Caco-2 (cell line): ENCODE results near the gene ABTB1. TPM values are rescaled to one million over a fixed set of nuclear protein-coding genes. Genes with fewer than 3 reads are reported as not detected.

ENCODE experiments used
- BruUV-seq: library from RNA; stranded (reverse); fragments of 400-500 nt; replicated peaks from 2 replicates; lab custom pipeline; 2021; lab: Mats Ljungman, UMichigan
- CTCF ChIA-PET: fragments of 300-600 bp; sonication (Branson Sonifier 250); formaldehyde crosslinking; loops from one replicate; lab custom pipeline; 2022; ENCODE audit warnings: antibody characterized with exemption; lab: Charles Lee
- POLR2A ChIA-PET: fragments of 300-600 bp; sonication (Branson Sonifier 250); formaldehyde crosslinking; loops from one replicate; lab custom pipeline; 2022; ENCODE audit warnings: antibody characterized with exemption; lab: Charles Lee
- DNase-seq, 2 experiments: peaks; one replicate each; pipeline versions ENCODE4 v3.0.0 to v3.0.0-alpha.2; 2020 to 2022
- H3K27me3 ChIP-seq: replicated peaks from 2 replicates; pipeline ENCODE4 v1.6.0; 2011; ENCODE audit warnings: low read length; ENCODE audit not compliant: control insufficient read depth, insufficient read depth
- H3K36me3 ChIP-seq: 2 replicates; pipeline ENCODE4 v1.5.1; 2011; ENCODE audit warnings: low read length; ENCODE audit not compliant: control insufficient read depth, insufficient read depth
- H3K4me1 ChIP-seq: fragments of 250-450 bp; sonication (Bioruptor Pico); 2 replicates; pipeline ENCODE4 v1.5.1; 2020; ENCODE audit warnings: mild to moderate bottlenecking
- H3K4me3 ChIP-seq: 2 replicates; pipeline ENCODE4 v1.5.1; 2011; ENCODE audit warnings: low read depth, mild to moderate bottlenecking, control low read depth, low read length
- H3K9me3 ChIP-seq: fragments of 250-450 bp; sonication (Bioruptor Pico); 2 replicates; pipeline ENCODE4 v1.5.1; 2020; ENCODE audit warnings: mild to moderate bottlenecking, moderate library complexity
- H3K27ac Mint-ChIP-seq: one replicate; pipeline ENCODE4 v1.8.0; 2022; ENCODE audit warnings: mixed read lengths; ENCODE audit not compliant: unreplicated experiment
- H3K27me3 Mint-ChIP-seq: one replicate; pipeline ENCODE4 v1.8.0; 2022; ENCODE audit warnings: mixed read lengths; ENCODE audit not compliant: insufficient read depth, unreplicated experiment
- H3K36me3 Mint-ChIP-seq: one replicate; pipeline ENCODE4 v1.8.0; 2022; ENCODE audit warnings: mild to moderate bottlenecking, mixed read lengths; ENCODE audit not compliant: insufficient read depth, unreplicated experiment
- H3K4me1 Mint-ChIP-seq: one replicate; pipeline ENCODE4 v1.8.0; 2022; ENCODE audit warnings: low read depth, mixed read lengths; ENCODE audit not compliant: unreplicated experiment
- H3K4me3 Mint-ChIP-seq: one replicate; pipeline ENCODE4 v1.8.0; 2022; ENCODE audit warnings: mild to moderate bottlenecking, moderate library complexity, mixed read lengths; ENCODE audit not compliant: unreplicated experiment
- H3K9me3 Mint-ChIP-seq: one replicate; pipeline ENCODE4 v1.8.0; 2022; ENCODE audit warnings: mixed read lengths; ENCODE audit not compliant: unreplicated experiment
- intact Hi-C: fragments of 100-400 bp; cut with micrococcal nuclease; formaldehyde crosslinking; loops from one replicate; pipeline ENCODE4 v1.10.0; 2022; ENCODE audit not compliant: unreplicated experiment
- total RNA-seq: library from RNA; stranded (reverse); gene quantifications from 2 replicates; pipeline ENCODE4 v1.2.3, GENCODE V29; 2022
- TF ChIP-seq, protein P1 (sequence below), 2 experiments: fragments of 200-600 bp in 1 of 2; IDR thresholded peaks; 1 replicate in 1 of 2; 2 replicates in 1 of 2; pipeline versions ENCODE4 v1.5.1 to v1.8.0; 2011 to 2022; ENCODE audit warnings: antibody characterized with exemption in 1 of 2, control low read depth in 1 of 2, inconsistent platforms in 1 of 2, low read depth in 1 of 2, low read length in 1 of 2, mild to moderate bottlenecking in 1 of 2, moderate library complexity in 1 of 2; ENCODE audit not compliant: insufficient read depth in 1 of 2, severe bottlenecking in 1 of 2, unreplicated experiment in 1 of 2

Gene ABTB1
- total RNA-seq, 1 experiment from 2014 or later: 6.2 TPM

GRCh38 chr3:127662001-127662469 lies 10.7 kb upstream of the ABTB1 start:
- TF ChIP-seq, protein P1, sequence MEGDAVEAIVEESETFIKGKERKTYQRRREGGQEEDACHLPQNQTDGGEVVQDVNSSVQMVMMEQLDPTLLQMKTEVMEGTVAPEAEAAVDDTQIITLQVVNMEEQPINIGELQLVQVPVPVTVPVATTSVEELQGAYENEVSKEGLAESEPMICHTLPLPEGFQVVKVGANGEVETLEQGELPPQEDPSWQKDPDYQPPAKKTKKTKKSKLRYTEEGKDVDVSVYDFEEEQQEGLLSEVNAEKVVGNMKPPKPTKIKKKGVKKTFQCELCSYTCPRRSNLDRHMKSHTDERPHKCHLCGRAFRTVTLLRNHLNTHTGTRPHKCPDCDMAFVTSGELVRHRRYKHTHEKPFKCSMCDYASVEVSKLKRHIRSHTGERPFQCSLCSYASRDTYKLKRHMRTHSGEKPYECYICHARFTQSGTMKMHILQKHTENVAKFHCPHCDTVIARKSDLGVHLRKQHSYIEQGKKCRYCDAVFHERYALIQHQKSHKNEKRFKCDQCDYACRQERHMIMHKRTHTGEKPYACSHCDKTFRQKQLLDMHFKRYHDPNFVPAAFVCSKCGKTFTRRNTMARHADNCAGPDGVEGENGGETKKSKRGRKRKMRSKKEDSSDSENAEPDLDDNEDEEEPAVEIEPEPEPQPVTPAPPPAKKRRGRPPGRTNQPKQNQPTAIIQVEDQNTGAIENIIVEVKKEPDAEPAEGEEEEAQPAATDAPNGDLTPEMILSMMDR (IDR thresholded peaks at IDR 0.05; ENCODE audit: insufficient read depth in 1 of 2, low read depth in 1 of 2, low read length in 1 of 2, severe bottlenecking in 1 of 2, unreplicated experiment in 1 of 2): no peak
- no peaks in the 10 kb centered on the region for H3K4me1 Mint-ChIP-seq
- H3K36me3 Mint-ChIP-seq: no peaks in the 10 kb centered on the region
- no peaks in the 10 kb centered on the region for H3K36me3 ChIP-seq
- H3K4me1 ChIP-seq: no peaks in the 10 kb centered on the region
- no peak for DNase-seq
- no TSS peak for BruUV-seq
- ChIA-PET POLR2A (no interaction called here), CTCF (no interaction called here)
- H3K27me3 Mint-ChIP-seq: no peaks in the 10 kb centered on the region
- H3K4me3 Mint-ChIP-seq: no peak overlapping the region
- H3K27me3 ChIP-seq: no peaks in the 10 kb centered on the region
- no peaks in the 10 kb centered on the region for H3K9me3 Mint-ChIP-seq
- intact Hi-C loops: no loop called here
- no peaks in the 10 kb centered on the region for H3K9me3 ChIP-seq
- H3K4me3 ChIP-seq: no peak overlapping the region
- no peak overlapping the region for H3K27ac Mint-ChIP-seq

- H3K27me3 Mint-ChIP-seq: no peaks in the 10 kb centered on the region
- POLR2A ChIA-PET: no interaction called here
- CTCF ChIA-PET: no interaction called here
These were observed 9.6 kb upstream of the ABTB1 start for GRCh38 chr3:127663151-127663550.

DNA sequence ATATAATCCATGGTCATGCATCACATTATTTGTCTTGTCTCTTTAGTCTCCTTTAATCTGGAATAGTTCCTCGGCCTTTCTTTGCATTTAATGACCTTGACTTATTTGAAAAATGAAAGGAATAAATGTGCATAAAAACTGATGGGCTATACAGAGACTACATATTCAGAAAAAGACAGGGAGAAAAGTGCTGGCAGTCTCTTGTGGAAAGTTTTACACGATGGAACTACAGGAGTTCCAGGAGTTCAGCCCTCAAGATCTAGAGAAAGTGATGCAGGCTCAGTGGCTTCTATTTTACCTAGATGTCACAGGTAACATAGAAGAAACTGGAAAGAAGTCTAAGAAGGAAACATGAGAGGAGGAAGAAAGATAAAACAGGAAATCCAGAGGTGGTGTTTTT lies 7.6 kb upstream of the ABTB1 start:
- Mint-ChIP-seq H3K4me1 (no peaks in the 10 kb centered on the region), H3K36me3 (no peaks in the 10 kb centered on the region), H3K27me3 (no peaks in the 10 kb centered on the region), H3K4me3 (no peak overlapping the region), H3K27ac (no peak overlapping the region), H3K9me3 (no peaks in the 10 kb centered on the region)
- no TSS peak for BruUV-seq
- ChIA-PET CTCF (no interaction called here), POLR2A (no interaction called here)
- no peak overlapping the region for H3K4me3 ChIP-seq
- H3K4me1 ChIP-seq: no peaks in the 10 kb centered on the region
- H3K9me3 ChIP-seq: no peaks in the 10 kb centered on the region
- no peaks in the 10 kb centered on the region for H3K27me3 ChIP-seq
- DNase-seq: no peak
- intact Hi-C loops: no loop called here
- TF ChIP-seq, protein P1 (IDR thresholded peaks at IDR 0.05; ENCODE audit: insufficient read depth in 1 of 2, low read depth in 1 of 2, low read length in 1 of 2, severe bottlenecking in 1 of 2, unreplicated experiment in 1 of 2): no peak
- H3K36me3 ChIP-seq: no peaks in the 10 kb centered on the region

More at GRCh38 chr3:127663151-127663550, 9.6 kb upstream of the ABTB1 start:
- TF ChIP-seq, protein P1 (IDR thresholded peaks at IDR 0.05; ENCODE audit: insufficient read depth in 1 of 2, low read depth in 1 of 2, low read length in 1 of 2, severe bottlenecking in 1 of 2, unreplicated experiment in 1 of 2): no peak
- no TSS peak for BruUV-seq
- no peaks in the 10 kb centered on the region for H3K9me3 Mint-ChIP-seq
- no peaks in the 10 kb centered on the region for H3K36me3 Mint-ChIP-seq
- H3K4me1 Mint-ChIP-seq: no peaks in the 10 kb centered on the region
- no peaks in the 10 kb centered on the region for H3K4me1 ChIP-seq
- no peaks in the 10 kb centered on the region for H3K9me3 ChIP-seq
- intact Hi-C loops: no loop called here
- no peak overlapping the region for H3K4me3 Mint-ChIP-seq
- no peak overlapping the region for H3K4me3 ChIP-seq
- no peaks in the 10 kb centered on the region for H3K27me3 ChIP-seq
- DNase-seq: no peak
- no peaks in the 10 kb centered on the region for H3K36me3 ChIP-seq
- H3K27ac Mint-ChIP-seq: no peak overlapping the region
